HepG2 (cell line): Measurements from ENCODE around the gene SLC39A3. TPM values are rescaled to one million over a fixed set of nuclear protein-coding genes. Genes with fewer than 3 reads are reported as not detected.

Source experiments
- ATAC-seq: fragments of 200-7000 bp; cut with Tn5 transposase; 3 replicates; pipeline ENCODE4 v1.9.1; 2020; ENCODE audit warnings: mild to moderate bottlenecking, moderate library complexity
- BruUV-seq: library from RNA; stranded (reverse); fragments of 400-500 nt; replicated peaks from 2 replicates; lab custom pipeline; 2021; lab: Mats Ljungman, UMichigan
- CTCF ChIA-PET: fragments of 300-600 bp; formaldehyde crosslinking; extraction: SDS; loops from one replicate; lab custom pipeline; 2021; ENCODE audit warnings: low total read pairs, inconsistent platforms, low intra/inter-chr PET ratio; lab: Yijun Ruan, JAX
- POLR2A ChIA-PET: fragments of 350-600 bp; sonication (Branson Sonifier 250); formaldehyde crosslinking; loops from one replicate; lab custom pipeline; 2020; ENCODE audit warnings: antibody characterized with exemption, inconsistent platforms; lab: Yijun Ruan, JAX
- DNase-seq: peaks from one replicate; pipeline ENCODE4 v3.0.0-alpha.2; 2015; ENCODE audit warnings: low spot score
- FAIRE-seq: peaks from 3 replicates; lab custom pipeline; 2011; peaks lifted over from hg19 to GRCh38; lab: Jason Lieb, UNC
- H2AFZ ChIP-seq: one replicate; pipeline ENCODE4 v1.6.1; 2011; ENCODE audit warnings: low read length, inconsistent platforms
- H3K27ac ChIP-seq: fragments of 300-600 bp; 3 replicates; pipeline ENCODE4 v1.8.0; 2011; ENCODE audit warnings: mixed run types, mild to moderate bottlenecking, mixed read lengths, low read length, inconsistent platforms; ENCODE audit not compliant: insufficient read depth; ENCODE audit errors: extremely low read length
- H3K27me3 ChIP-seq, 2 experiments: fragments of 200-600 bp in 1 of 2; 2 replicates in 1 of 2; 3 replicates in 1 of 2; pipeline versions ENCODE4 v1.6.0 to v1.8.0; 2011; ENCODE audit warnings: low read length in 2 of 2, mild to moderate bottlenecking in 2 of 2, moderate library complexity in 2 of 2, inconsistent platforms in 1 of 2; ENCODE audit not compliant: insufficient read depth in 2 of 2, control insufficient read depth in 1 of 2
- H3K36me3 ChIP-seq, 2 experiments: fragments of 200-600 bp in 1 of 2; replicated peaks in 1 of 2; 2 replicates in 1 of 2; 3 replicates in 1 of 2; pipeline versions ENCODE4 v1.5.1 to v1.8.0; 2011; ENCODE audit warnings: low read length in 2 of 2, inconsistent platforms in 1 of 2; ENCODE audit not compliant: insufficient read depth in 2 of 2, control insufficient read depth in 1 of 2
- H3K4me1 ChIP-seq: 2 replicates; pipeline ENCODE4 v1.5.1; 2012; ENCODE audit warnings: low read length, inconsistent platforms; ENCODE audit not compliant: insufficient read depth
- H3K4me2 ChIP-seq: 2 replicates; pipeline ENCODE4 v1.6.0; 2011; ENCODE audit warnings: low read depth, low read length, inconsistent platforms
- H3K4me3 ChIP-seq, 3 experiments: fragments of 200-600 bp in 1 of 3; sonication (generic), shearing (Covaris generic) in 1 of 3; replicated peaks in 1 of 3; 2 replicates each; pipeline ENCODE4 v1.5.1; 2011 to 2016; ENCODE audit warnings: low read length in 3 of 3, inconsistent platforms in 2 of 3, low read depth in 2 of 3, mild to moderate bottlenecking in 2 of 3, control low read depth in 1 of 3, mixed read lengths in 1 of 3; ENCODE audit not compliant: insufficient read depth in 1 of 3
- H3K79me2 ChIP-seq: one replicate; pipeline ENCODE4 v1.6.1; 2011; ENCODE audit warnings: low read length, inconsistent platforms; ENCODE audit not compliant: insufficient read depth
- H3K9ac ChIP-seq: 2 replicates; pipeline ENCODE4 v1.6.0; 2011; ENCODE audit warnings: mild to moderate bottlenecking, low read depth, low read length, inconsistent platforms; ENCODE audit not compliant: insufficient read depth
- H3K9me3 ChIP-seq: 2 replicates; pipeline ENCODE4 v1.5.1; 2012; ENCODE audit warnings: mild to moderate bottlenecking, low read length
- H4K20me1 ChIP-seq: 2 replicates; pipeline ENCODE4 v1.6.0; 2011; ENCODE audit warnings: inconsistent platforms, mild to moderate bottlenecking, low read length, moderate library complexity; ENCODE audit not compliant: insufficient read depth
- CHD2 ChIP-seq: IDR thresholded peaks from 2 replicates; pipeline ENCODE4 v1.6.1; 2011; ENCODE audit warnings: low read depth, low read length, improper control_type of control experiment
- ERF ChIP-seq: IDR thresholded peaks from 2 replicates; pipeline ENCODE4 v1.6.1; 2018; ENCODE audit warnings: missing biosample characterization, missing genetic modification reagents
- FOXA3 ChIP-seq: IDR thresholded peaks from 2 replicates; pipeline ENCODE4 v1.6.1; 2016; ENCODE audit warnings: missing genetic modification reagents, missing compliant biosample characterization
- SMAD3 ChIP-seq: sonication (generic); formaldehyde crosslinking; IDR thresholded peaks from 2 replicates; pipeline ENCODE4 v1.4.0; 2020; ENCODE audit warnings: missing genetic modification reagents
- TEF ChIP-seq: sonication (generic); formaldehyde crosslinking; IDR thresholded peaks from 2 replicates; pipeline ENCODE4 v1.5.0; 2020; ENCODE audit warnings: missing genetic modification reagents
- ZNF282 ChIP-seq: fragments of 450-650 bp; IDR thresholded peaks from 2 replicates; pipeline ENCODE4 v1.6.1; 2018; ENCODE audit not compliant: partially characterized antibody
- ZNF432 ChIP-seq: sonication (generic); formaldehyde crosslinking; IDR thresholded peaks from 2 replicates; pipeline ENCODE4 v1.5.0; 2020; ENCODE audit warnings: missing genetic modification reagents, mild to moderate bottlenecking, borderline replicate concordance
- ZNF646 ChIP-seq: sonication (generic); formaldehyde crosslinking; IDR thresholded peaks from 2 replicates; pipeline ENCODE4 v1.9.0; 2021; ENCODE audit warnings: mild to moderate bottlenecking, missing genetic modification reagents
- WGBS: methylation state at CpG from one replicate; pipeline ENCODE4 v1.1.6; 2017; ENCODE audit warnings: low lambda C conversion rate; 5-methylcytosine and 5-hydroxymethylcytosine counted together
- in situ Hi-C: cut with HindIII; loops from 2 replicates; pipeline ENCODE4 v1.10.0; 2017; ENCODE audit warnings: low pct_unique_long_range_greater_than_20kb; ENCODE audit not compliant: extremely low pct_ligation_motif_present
- intact Hi-C: fragments of 100-400 bp; cut with micrococcal nuclease; formaldehyde crosslinking; loops from one replicate; pipeline ENCODE4 v1.10.0; 2022; ENCODE audit not compliant: unreplicated experiment
- polyA plus RNA-seq, 8 experiments: library from polyadenylated mRNA; depleted of rRNA in 3 of 8; stranded (reverse) in 7 of 8; unstranded in 1 of 8; fragments of >200 nt; fragmentation: Illumina TruSeq in 4 of 8; extraction: Trizol in 4 of 8; gene quantifications; 2 replicates each; pipeline versions ENCODE4 v1.2.1 to v1.2.3, GENCODE V29; 2011 to 2016; ENCODE audit warnings: low read depth in 4 of 8, missing spikeins in 1 of 8, mixed read lengths in 1 of 8; ENCODE audit not compliant: insufficient read depth in 1 of 8
- total RNA-seq, 5 experiments: library from RNA; depleted of rRNA; stranded (reverse); fragments of >200 nt; fragmentation: Illumina TruSeq; extraction: Trizol; gene quantifications; 2 replicates each; pipeline ENCODE4 v1.2.3, GENCODE V29; 2016; ENCODE audit warnings: low read depth in 1 of 5
- TF ChIP-seq, protein P1 (sequence below): sonication (generic); formaldehyde crosslinking; IDR thresholded peaks from 2 replicates; pipeline ENCODE4 v1.5.0; 2020; ENCODE audit warnings: mild to moderate bottlenecking, missing genetic modification reagents, borderline replicate concordance
- TF ChIP-seq, protein P2 (sequence below): sonication (generic); formaldehyde crosslinking; IDR thresholded peaks from 2 replicates; pipeline ENCODE4 v1.8.0; 2022; ENCODE audit warnings: mild to moderate bottlenecking, missing genetic modification reagents
- TF ChIP-seq, protein P3 (sequence below): IDR thresholded peaks from 2 replicates; pipeline ENCODE4 v1.6.1; 2016; ENCODE audit warnings: missing compliant biosample characterization, missing genetic modification reagents, borderline replicate concordance

Gene SLC39A3
- total and polyA plus RNA-seq, 2 of the 13 experiments (the other 11 are each of a cell fraction or from before 2014, with no cell fraction given) = 33.6 to 41.6 TPM

GRCh38 chr19:2744113-2744512 lies 4.3 kb upstream of the SLC39A3 start (continued):
- TF ChIP-seq, protein P1, sequence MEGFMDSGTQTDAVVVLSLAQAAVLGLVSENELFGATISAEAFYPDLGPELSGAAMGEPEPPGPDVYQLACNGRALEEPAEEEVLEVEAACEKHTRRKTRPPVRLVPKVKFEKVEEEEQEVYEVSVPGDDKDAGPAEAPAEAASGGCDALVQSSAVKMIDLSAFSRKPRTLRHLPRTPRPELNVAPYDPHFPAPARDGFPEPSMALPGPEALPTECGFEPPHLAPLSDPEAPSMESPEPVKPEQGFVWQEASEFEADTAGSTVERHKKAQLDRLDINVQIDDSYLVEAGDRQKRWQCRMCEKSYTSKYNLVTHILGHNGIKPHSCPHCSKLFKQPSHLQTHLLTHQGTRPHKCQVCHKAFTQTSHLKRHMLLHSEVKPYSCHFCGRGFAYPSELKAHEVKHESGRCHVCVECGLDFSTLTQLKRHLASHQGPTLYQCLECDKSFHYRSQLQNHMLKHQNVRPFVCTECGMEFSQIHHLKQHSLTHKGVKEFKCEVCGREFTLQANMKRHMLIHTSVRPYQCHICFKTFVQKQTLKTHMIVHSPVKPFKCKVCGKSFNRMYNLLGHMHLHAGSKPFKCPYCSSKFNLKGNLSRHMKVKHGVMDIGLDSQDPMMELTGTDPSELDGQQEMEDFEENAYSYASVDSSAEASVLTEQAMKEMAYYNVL (CRISPR knock-in tag) = no peak
- TF ChIP-seq ZNF646 (CRISPR knock-in tag) (no peak), ERF (CRISPR knock-in tag) (no peak)

DNA sequence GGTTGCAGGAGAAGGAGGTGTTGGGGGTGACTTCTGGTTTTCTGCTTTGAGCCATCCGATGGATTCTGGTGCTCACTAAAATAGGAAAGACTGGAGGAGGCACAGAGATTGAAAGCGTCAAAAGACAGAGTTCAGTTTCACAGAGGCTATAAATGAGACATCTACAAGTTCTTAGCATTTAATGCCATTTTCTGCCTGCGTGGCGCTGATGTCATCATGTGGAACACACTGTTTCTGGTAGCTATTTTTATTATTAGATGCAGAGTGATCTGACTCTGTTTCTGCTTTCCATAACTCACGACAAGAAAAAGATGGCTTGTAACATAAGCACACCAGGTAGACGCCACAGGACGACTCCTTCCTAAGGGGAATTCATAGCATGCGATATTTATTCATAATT lies 3.3 kb upstream of the SLC39A3 start:
- no peak overlapping the region for H3K9ac ChIP-seq
- H3K4me3 ChIP-seq = no peak overlapping the region
- H3K79me2 ChIP-seq = peaks cover 4% of the 10 kb centered on the region
- H2AFZ ChIP-seq = no peak overlapping the region
- ChIA-PET POLR2A (interaction anchor here (1.2 kb wide), 1 partner anchor 124 kb away, joined by 4 read pairs; the partner anchor contains the start of gene ZNF556), CTCF (interaction anchor here (1.6 kb wide), 1 partner anchor 95 kb away, joined by 5 read pairs; no protein-coding TSS in a partner anchor)
- peaks cover 7% of the 10 kb centered on the region for H3K4me1 ChIP-seq
- intact Hi-C loops (no loop called here), in situ Hi-C loops (no loop called here)
- WGBS = 4% methylated on average over 8 of the region's 8 CpGs
- H3K27ac ChIP-seq = no peak overlapping the region
- FAIRE-seq = no peak
- ATAC-seq = no peak
- no peak for DNase-seq
- no peaks in the 10 kb centered on the region for H3K36me3 ChIP-seq
- no peaks in the 10 kb centered on the region for H4K20me1 ChIP-seq
- H3K27me3 ChIP-seq = no peaks in the 10 kb centered on the region; a peak in 1 of 5 replicates
- no peaks in the 10 kb centered on the region for H3K9me3 ChIP-seq
- no TSS peak for BruUV-seq
- no peak overlapping the region for H3K4me2 ChIP-seq
- no peak for TF ChIP-seq ZNF432 (CRISPR knock-in tag)
- TF ChIP-seq ZNF282 = no peak
- no peak for TF ChIP-seq CHD2
- TF ChIP-seq TEF (CRISPR knock-in tag) = no peak
- TF ChIP-seq FOXA3 (CRISPR knock-in tag) = no peak
- TF ChIP-seq, protein P2, sequence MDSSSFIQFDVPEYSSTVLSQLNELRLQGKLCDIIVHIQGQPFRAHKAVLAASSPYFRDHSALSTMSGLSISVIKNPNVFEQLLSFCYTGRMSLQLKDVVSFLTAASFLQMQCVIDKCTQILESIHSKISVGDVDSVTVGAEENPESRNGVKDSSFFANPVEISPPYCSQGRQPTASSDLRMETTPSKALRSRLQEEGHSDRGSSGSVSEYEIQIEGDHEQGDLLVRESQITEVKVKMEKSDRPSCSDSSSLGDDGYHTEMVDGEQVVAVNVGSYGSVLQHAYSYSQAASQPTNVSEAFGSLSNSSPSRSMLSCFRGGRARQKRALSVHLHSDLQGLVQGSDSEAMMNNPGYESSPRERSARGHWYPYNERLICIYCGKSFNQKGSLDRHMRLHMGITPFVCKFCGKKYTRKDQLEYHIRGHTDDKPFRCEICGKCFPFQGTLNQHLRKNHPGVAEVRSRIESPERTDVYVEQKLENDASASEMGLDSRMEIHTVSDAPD (CRISPR knock-in tag) = no peak
- TF ChIP-seq, protein P3, sequence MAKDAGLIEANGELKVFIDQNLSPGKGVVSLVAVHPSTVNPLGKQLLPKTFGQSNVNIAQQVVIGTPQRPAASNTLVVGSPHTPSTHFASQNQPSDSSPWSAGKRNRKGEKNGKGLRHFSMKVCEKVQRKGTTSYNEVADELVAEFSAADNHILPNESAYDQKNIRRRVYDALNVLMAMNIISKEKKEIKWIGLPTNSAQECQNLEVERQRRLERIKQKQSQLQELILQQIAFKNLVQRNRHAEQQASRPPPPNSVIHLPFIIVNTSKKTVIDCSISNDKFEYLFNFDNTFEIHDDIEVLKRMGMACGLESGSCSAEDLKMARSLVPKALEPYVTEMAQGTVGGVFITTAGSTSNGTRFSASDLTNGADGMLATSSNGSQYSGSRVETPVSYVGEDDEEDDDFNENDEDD = no peak
- TF ChIP-seq SMAD3 (CRISPR knock-in tag) = no peak
